ENCODE results near the gene TBCK.
"Not testable (repeated sequence)": the region's sequence is repeated elsewhere in the genome, so short reads cannot be mapped to it uniquely, and the experiment has no call there.

TBCK gene

GRCh38 chr4:106172861-106173260 lies 143.1 kb downstream of the TBCK start:
- H3K4me3 Mint-ChIP-seq, result no peak overlapping the region
- peaks cover 48% of the 10 kb centered on the region for H3K36me3 Mint-ChIP-seq (ENCODE audit: low read depth)

GRCh38 chr4:106165351-106166010 lies 150.5 kb downstream of the TBCK start:
- H3K27ac Mint-ChIP-seq, result no peak overlapping the region
- no peaks in the 10 kb centered on the region for H3K27me3 Mint-ChIP-seq
- peaks cover 10% of the 10 kb centered on the region for H3K9me3 Mint-ChIP-seq
- H3K36me3 Mint-ChIP-seq (ENCODE audit: low read depth), result peaks cover 54% of the 10 kb centered on the region
- no peak overlapping the region for H3K4me3 Mint-ChIP-seq
- no peaks in the 10 kb centered on the region for H3K4me1 Mint-ChIP-seq (ENCODE audit: low read depth)

More at GRCh38 chr4:106172861-106173260, 143.1 kb downstream of the TBCK start:
- Mint-ChIP-seq H3K9me3 (no peaks in the 10 kb centered on the region), H3K4me1 (ENCODE audit: low read depth) (no peaks in the 10 kb centered on the region), H3K27me3 (no peaks in the 10 kb centered on the region), H3K27ac (no peak overlapping the region)

GRCh38 chr4:106162278-106162677 lies 153.7 kb downstream of the TBCK start:
- no peak overlapping the region for H3K27ac Mint-ChIP-seq
- H3K9me3 Mint-ChIP-seq, result peaks cover 10% of the 10 kb centered on the region
- no peaks in the 10 kb centered on the region for H3K4me1 Mint-ChIP-seq (ENCODE audit: low read depth)
- no peaks in the 10 kb centered on the region for H3K27me3 Mint-ChIP-seq
- peaks cover 64% of the 10 kb centered on the region for H3K36me3 Mint-ChIP-seq (ENCODE audit: low read depth)
- no peak overlapping the region for H3K4me3 Mint-ChIP-seq

GRCh38 chr4:106160560-106160959 lies 155.4 kb downstream of the TBCK start:
- H3K36me3 Mint-ChIP-seq (ENCODE audit: low read depth), result peaks cover 78% of the 10 kb centered on the region

GRCh38 chr4:106149911-106150310 lies 166.1 kb downstream of the TBCK start:
- Mint-ChIP-seq H3K9me3 (peaks cover 51% of the 10 kb centered on the region), H3K36me3 (ENCODE audit: low read depth) (peaks cover 72% of the 10 kb centered on the region), H3K4me1 (ENCODE audit: low read depth) (no peaks in the 10 kb centered on the region), H3K4me3 (no peak overlapping the region), H3K27ac (no peak overlapping the region), H3K27me3 (no peaks in the 10 kb centered on the region)

More at GRCh38 chr4:106160560-106160959, 155.4 kb downstream of the TBCK start:
- H3K4me1 Mint-ChIP-seq (ENCODE audit: low read depth), result no peaks in the 10 kb centered on the region
- H3K27me3 Mint-ChIP-seq, result no peaks in the 10 kb centered on the region
- H3K9me3 Mint-ChIP-seq, result peaks cover 15% of the 10 kb centered on the region
- no peak overlapping the region for H3K4me3 Mint-ChIP-seq
- H3K27ac Mint-ChIP-seq, result no peak overlapping the region

GRCh38 chr4:106149026-106149425 lies 167.0 kb downstream of the TBCK start:
- Mint-ChIP-seq H3K9me3 (peaks cover 50% of the 10 kb centered on the region), H3K27ac (no peak overlapping the region), H3K4me1 (ENCODE audit: low read depth) (no peaks in the 10 kb centered on the region), H3K36me3 (ENCODE audit: low read depth) (peaks cover 71% of the 10 kb centered on the region), H3K4me3 (no peak overlapping the region), H3K27me3 (no peaks in the 10 kb centered on the region)

GRCh38 chr4:106142616-106143127 lies 173.3 kb downstream of the TBCK start:
- peaks cover 15% of the 10 kb centered on the region for H3K9me3 Mint-ChIP-seq
- H3K27ac Mint-ChIP-seq, result no peak overlapping the region
- no peak overlapping the region for H3K4me3 Mint-ChIP-seq
- peaks cover 42% of the 10 kb centered on the region for H3K36me3 Mint-ChIP-seq (ENCODE audit: low read depth)
- H3K27me3 Mint-ChIP-seq, result no peaks in the 10 kb centered on the region
- H3K4me1 Mint-ChIP-seq (ENCODE audit: low read depth), result no peaks in the 10 kb centered on the region

- Mint-ChIP-seq H3K27me3 (no peaks in the 10 kb centered on the region), H3K4me1 (ENCODE audit: low read depth) (no peaks in the 10 kb centered on the region), H3K9me3 (peaks cover under 1% of the 10 kb centered on the region), H3K27ac (no peak overlapping the region), H3K36me3 (ENCODE audit: low read depth) (peaks cover 31% of the 10 kb centered on the region), H3K4me3 (no peak overlapping the region)
These were observed 175.4 kb downstream of the TBCK start for GRCh38 chr4:106140601-106141000.

GRCh38 chr4:106136777-106137331 lies 179.2 kb downstream of the TBCK start:
- Mint-ChIP-seq H3K4me1 (ENCODE audit: low read depth) (no peaks in the 10 kb centered on the region), H3K27ac (no peak overlapping the region), H3K9me3 (peaks cover 14% of the 10 kb centered on the region), H3K27me3 (no peaks in the 10 kb centered on the region), H3K4me3 (no peak overlapping the region), H3K36me3 (ENCODE audit: low read depth) (peaks cover 43% of the 10 kb centered on the region)

GRCh38 chr4:106132045-106132444 lies 184.0 kb downstream of the TBCK start:
- no peaks in the 10 kb centered on the region for H3K27me3 Mint-ChIP-seq
- H3K27ac Mint-ChIP-seq, result no peak overlapping the region
- H3K36me3 Mint-ChIP-seq (ENCODE audit: low read depth), result peaks cover 42% of the 10 kb centered on the region
- no peaks in the 10 kb centered on the region for H3K4me1 Mint-ChIP-seq (ENCODE audit: low read depth)
- no peak overlapping the region for H3K4me3 Mint-ChIP-seq
- H3K9me3 Mint-ChIP-seq, result peaks cover 18% of the 10 kb centered on the region

GRCh38 chr4:106126062-106126461 lies 189.9 kb downstream of the TBCK start:
- Mint-ChIP-seq H3K27ac (no peak overlapping the region), H3K4me3 (no peak overlapping the region), H3K36me3 (ENCODE audit: low read depth) (peaks cover 18% of the 10 kb centered on the region), H3K27me3 (no peaks in the 10 kb centered on the region), H3K9me3 (peaks cover 3% of the 10 kb centered on the region), H3K4me1 (ENCODE audit: low read depth) (no peaks in the 10 kb centered on the region)

- not testable (repeated sequence) for H3K27me3 Mint-ChIP-seq; H3K9me3 Mint-ChIP-seq; H3K4me1 Mint-ChIP-seq (ENCODE audit: low read depth); H3K4me3 Mint-ChIP-seq; H3K27ac Mint-ChIP-seq
- peaks cover 38% of the 10 kb centered on the region for H3K36me3 Mint-ChIP-seq (ENCODE audit: low read depth)
These were observed 196.0 kb downstream of the TBCK start for GRCh38 chr4:106119949-106120555.

- H3K27ac Mint-ChIP-seq, result no peak overlapping the region
- peaks cover 3% of the 10 kb centered on the region for H3K4me1 Mint-ChIP-seq (ENCODE audit: low read depth)
- no peaks in the 10 kb centered on the region for H3K27me3 Mint-ChIP-seq
- peaks cover 28% of the 10 kb centered on the region for H3K9me3 Mint-ChIP-seq
- no peak overlapping the region for H3K4me3 Mint-ChIP-seq
- peaks cover 71% of the 10 kb centered on the region for H3K36me3 Mint-ChIP-seq (ENCODE audit: low read depth)
These were observed 200.0 kb downstream of the TBCK start for GRCh38 chr4:106116025-106116424.

GRCh38 chr4:106114270-106114669 lies 201.7 kb downstream of the TBCK start:
- Mint-ChIP-seq H3K27ac (no peak overlapping the region), H3K4me3 (no peak overlapping the region), H3K9me3 (peaks cover 39% of the 10 kb centered on the region), H3K36me3 (ENCODE audit: low read depth) (peaks cover 79% of the 10 kb centered on the region), H3K27me3 (no peaks in the 10 kb centered on the region), H3K4me1 (ENCODE audit: low read depth) (peaks cover 3% of the 10 kb centered on the region)

GRCh38 chr4:106111778-106112469 lies 204.1 kb downstream of the TBCK start:
- Mint-ChIP-seq H3K36me3 (ENCODE audit: low read depth) (peaks cover 92% of the 10 kb centered on the region), H3K9me3 (peaks cover 51% of the 10 kb centered on the region)
- not testable (repeated sequence) for H3K4me1 Mint-ChIP-seq (ENCODE audit: low read depth); H3K4me3 Mint-ChIP-seq; H3K27ac Mint-ChIP-seq; H3K27me3 Mint-ChIP-seq

Data from stimulated activated naive CD8-positive, alpha-beta T cell treated with anti-CD3 and anti-CD28 coated beads, Interleukin-15, Interleukin-2, amounts not matched to agents 100 ng/mL and 50 ng/mL, for 24 hours (primary cell).